ENCODE data around the gene COL4A3. TPM values are rescaled to one million over a fixed set of nuclear protein-coding genes. Genes with fewer than 3 reads are reported as not detected.
A peak's percentile ranks its signal among the peaks of the same experiment; 100 is the strongest.

Gene COL4A3
- total and polyA plus RNA-seq, 11 donors: 0.55 to 6.9 (median 1.9) TPM

GRCh38 chr2:227323818-227324217 lies 159.4 kb downstream of the COL4A3 start:
- Histone ChIP-seq H3K27me3 (no peaks in the 10 kb centered on the region), H3K4me1 (peaks cover 0 to 25% (median 18%) of the 10 kb centered on the region in 12 donors), H3K4me3 (no peak overlapping the region), H3K36me3 (peaks cover 0 to 4% (median 2%) of the 10 kb centered on the region in 9 donors), H3K27ac (no peak overlapping the region), H3K9me3 (peaks cover 0 to 8% (median 0%) of the 10 kb centered on the region in 12 donors)
- ATAC-seq: no peak
- intact Hi-C loops (cut with DNase I): loop anchor here in 1 of 10 donors (10.0 kb wide), 1 partner anchor 151 kb away; the partner anchor contains the start of gene AGFG1
- DNase-seq: no peak
- 97 to 98% (median 97%) methylated on average over 4 of the region's 4 CpGs for WGBS, 4 donors
- no peak for TF ChIP-seq CTCF (IDR thresholded peaks at IDR 0.05)
- TF ChIP-seq POLR2A (IDR thresholded peaks at IDR 0.05): no peak

GRCh38 chr2:227324642-227324994 lies 160.2 kb downstream of the COL4A3 start:
- DNase-seq (no peak), ATAC-seq (peak in 3 of 4 donors; percentile 20 to 41 (median 34))
- peak overlapping the region; percentile 61 to 100 (median 94) for H3K4me3 ChIP-seq
- H3K27ac ChIP-seq: peak overlapping the region; percentile 35 to 97 (median 92)
- peaks cover 0 to 10% (median 4%) of the 10 kb centered on the region in 9 donors for H3K36me3 ChIP-seq
- intact Hi-C loops (cut with DNase I): loop anchor here in 1 of 10 donors (10.0 kb wide), 1 partner anchor 150 kb away; the partner anchor contains the start of gene AGFG1
- TF ChIP-seq CTCF (IDR thresholded peaks at IDR 0.05) (no peak), POLR2A (IDR thresholded peaks at IDR 0.05) (no peak)
- H3K9me3 ChIP-seq: peaks cover 0 to 8% (median 0%) of the 10 kb centered on the region in 12 donors
- peaks cover 0 to 25% (median 18%) of the 10 kb centered on the region in 12 donors for H3K4me1 ChIP-seq
- WGBS, 4 donors: 14 to 26% (median 17%) methylated on average over 6 of the region's 6 CpGs
- no peaks in the 10 kb centered on the region for H3K27me3 ChIP-seq

- peak within 1 kb of the TSS; percentile 61 to 100 (median 94) for H3K4me3 ChIP-seq
- H3K4me1 ChIP-seq: peaks cover 0 to 25% (median 18%) of the 10 kb centered on the region in 12 donors
- H3K27ac ChIP-seq: peak within 1 kb of the TSS; percentile 70 to 97 (median 92)
- WGBS, 4 donors: 0 to 1% (median 0%) methylated on average over 33 to 67 of the region's 67 CpGs
- peaks cover 0 to 16% (median 6%) of the 10 kb centered on the region in 9 donors for H3K36me3 ChIP-seq
- ATAC-seq: peak; percentile 99 to 100 (median 100)
- intact Hi-C loops (cut with DNase I): loop anchor here in 2 of 10 donors (5.0 to 10.0 kb wide), 2 partner anchors 147 to 150 kb away; partner anchors contain the start of gene AGFG1 (in 2 of the 2)
- no peaks in the 10 kb centered on the region for H3K27me3 ChIP-seq
- peaks cover 0 to 8% (median 0%) of the 10 kb centered on the region in 12 donors for H3K9me3 ChIP-seq
- TF ChIP-seq POLR2A (IDR thresholded peaks at IDR 0.05) (peak in 1 of 2 donors; percentile 69), CTCF (IDR thresholded peaks at IDR 0.05) (peak in 6 of 12 donors; percentile 4 to 34 (median 22))
- DNase-seq: peak; percentile 95
Observed at GRCh38 chr2:227324995-227325838, 160.8 kb downstream of the COL4A3 start, which contains the start of gene MFF. TSS of gene MFF (plus strand) at chr2:227325251. CDS start at chr2:227330666, 5,415 bp downstream.

- ATAC-seq (peak in 3 of 4 donors; percentile 35 to 64 (median 39)), DNase-seq (peak; percentile 31 to 66 (median 38))
- no peaks in the 10 kb centered on the region for H3K27me3 ChIP-seq
- TF ChIP-seq CTCF (IDR thresholded peaks at IDR 0.05) (peak in 1 of 12 donors; percentile 7), POLR2A (IDR thresholded peaks at IDR 0.05) (no peak)
- H3K9me3 ChIP-seq: peaks cover 0 to 8% (median 0%) of the 10 kb centered on the region in 12 donors
- intact Hi-C loops (cut with DNase I): loop anchor here in 2 of 10 donors (5.0 to 10.0 kb wide), 2 partner anchors 146 to 149 kb away; partner anchors contain the start of gene AGFG1 (in 2 of the 2)
- peak overlapping the region; percentile 61 to 100 (median 94) for H3K4me3 ChIP-seq
- H3K27ac ChIP-seq: peak overlapping the region; percentile 70 to 97 (median 92)
- WGBS, 4 donors: 0 to 1% (median 1%) methylated on average over 13 of the region's 13 CpGs
- H3K36me3 ChIP-seq: peaks cover 0 to 22% (median 8%) of the 10 kb centered on the region in 9 donors
- peaks cover 0 to 25% (median 18%) of the 10 kb centered on the region in 12 donors for H3K4me1 ChIP-seq
Observed at GRCh38 chr2:227325839-227326195, 161.4 kb downstream of the COL4A3 start.

All from heart left ventricle (tissue), 16 donors.